Thymus (tissue), 11 donors: ENCODE data around the gene SH3PXD2B. TPM values are rescaled to one million over a fixed set of nuclear protein-coding genes. Genes with fewer than 3 reads are reported as not detected.

Experiments
- DNase-seq, 9 donors: peaks; one replicate each; pipeline ENCODE4 v3.0.0-alpha.2; 2013; ENCODE audit warnings: low spot score in 9 of 9, low read depth in 6 of 9, missing footprints in 1 of 9
- H3K27ac ChIP-seq, 2 donors: one replicate each; pipeline ENCODE4 v1.5.1; 2013; ENCODE audit warnings: control low read depth in 1 of 2, low read depth in 1 of 2, low read length in 1 of 2, mild to moderate bottlenecking in 1 of 2, moderate library complexity in 1 of 2
- H3K27me3 ChIP-seq, 2 donors: one replicate each; pipeline ENCODE4 v1.5.1; 2013; ENCODE audit warnings: low read length in 1 of 2; ENCODE audit not compliant: control insufficient read depth in 2 of 2, insufficient read depth in 1 of 2
- H3K36me3 ChIP-seq, 2 donors: one replicate each; pipeline ENCODE4 v1.5.1; 2013; ENCODE audit warnings: low read length in 1 of 2, mild to moderate bottlenecking in 1 of 2, moderate library complexity in 1 of 2; ENCODE audit not compliant: control insufficient read depth in 2 of 2, insufficient read depth in 2 of 2
- H3K4me1 ChIP-seq, 2 donors: one replicate each; pipeline ENCODE4 v1.5.1; 2013; ENCODE audit warnings: low read length in 2 of 2; ENCODE audit not compliant: control insufficient read depth in 2 of 2, insufficient read depth in 2 of 2
- H3K4me3 ChIP-seq, 2 donors: one replicate each; pipeline ENCODE4 v1.5.1; 2013; ENCODE audit warnings: low read length in 2 of 2, control low read depth in 1 of 2, mild to moderate bottlenecking in 1 of 2
- H3K9me3 ChIP-seq, 2 donors: one replicate each; pipeline ENCODE4 v1.5.1; 2013; ENCODE audit warnings: low read length in 1 of 2, mild to moderate bottlenecking in 1 of 2; ENCODE audit not compliant: control insufficient read depth in 2 of 2, insufficient read depth in 1 of 2
- WGBS: extraction: QIAGEN DNeasy Blood & Tissue Kit; methylation state at CpG from one replicate; pipeline ENCODE4 v1.1.7; 2013; 5-methylcytosine and 5-hydroxymethylcytosine counted together
- polyA plus RNA-seq: library from polyadenylated mRNA; stranded (reverse); fragments of 200-250 nt; gene quantifications from one replicate; pipeline ENCODE4 v1.2.3, GENCODE V29; 2013
- total RNA-seq: library from RNA; stranded (reverse); fragments of 120-200 nt; gene quantifications from one replicate; pipeline ENCODE4 v1.2.4, GENCODE V29; 2013
- donor health status: healthy.

The SH3PXD2B gene
- total and polyA plus RNA-seq, 2 donors, result 3.2 to 7.3 TPM

GRCh38 chr5:172428224-172429166 lies 25.8 kb downstream of the SH3PXD2B start:
- H3K4me1 ChIP-seq, result no peaks in the 10 kb centered on the region

GRCh38 chr5:172427202-172427601 lies 27.1 kb downstream of the SH3PXD2B start:
- Histone ChIP-seq H3K27me3 (no peaks in the 10 kb centered on the region), H3K9me3 (no peaks in the 10 kb centered on the region), H3K4me3 (no peak overlapping the region), H3K36me3 (no peaks in the 10 kb centered on the region), H3K27ac (no peak overlapping the region), H3K4me1 (no peaks in the 10 kb centered on the region)
- DNase-seq, result no peak
- 97% methylated on average over 5 of the region's 5 CpGs for WGBS

More at GRCh38 chr5:172428224-172429166, 25.8 kb downstream of the SH3PXD2B start:
- Histone ChIP-seq H3K9me3 (no peaks in the 10 kb centered on the region), H3K27ac (peak overlapping the region in 1 of 2 donors; percentile 21), H3K36me3 (no peaks in the 10 kb centered on the region), H3K4me3 (no peak overlapping the region), H3K27me3 (no peaks in the 10 kb centered on the region)
- no peak for DNase-seq
- WGBS, result 81% methylated on average over 12 of the region's 12 CpGs

- 96% methylated on average over 7 of the region's 7 CpGs for WGBS
- H3K27ac ChIP-seq, result no peak overlapping the region
- H3K27me3 ChIP-seq, result no peaks in the 10 kb centered on the region
- no peak for DNase-seq
- no peaks in the 10 kb centered on the region for H3K36me3 ChIP-seq
- H3K4me3 ChIP-seq, result no peak overlapping the region
- no peaks in the 10 kb centered on the region for H3K9me3 ChIP-seq
- H3K4me1 ChIP-seq, result no peaks in the 10 kb centered on the region
These were observed 28.2 kb downstream of the SH3PXD2B start for GRCh38 chr5:172426086-172426485.

- no peak for DNase-seq
- no peaks in the 10 kb centered on the region for H3K4me1 ChIP-seq
- no peaks in the 10 kb centered on the region for H3K36me3 ChIP-seq
- 78% methylated on average over 12 of the region's 12 CpGs for WGBS
- H3K9me3 ChIP-seq, result no peaks in the 10 kb centered on the region
- H3K4me3 ChIP-seq, result no peak overlapping the region
- no peak overlapping the region for H3K27ac ChIP-seq
- no peaks in the 10 kb centered on the region for H3K27me3 ChIP-seq
These were observed 28.9 kb downstream of the SH3PXD2B start for GRCh38 chr5:172425402-172425801.

GRCh38 chr5:172424808-172425207 lies 29.5 kb downstream of the SH3PXD2B start:
- 90% methylated on average over 6 of the region's 6 CpGs for WGBS
- Histone ChIP-seq H3K27ac (no peak overlapping the region), H3K9me3 (no peaks in the 10 kb centered on the region), H3K27me3 (no peaks in the 10 kb centered on the region), H3K4me3 (no peak overlapping the region), H3K36me3 (no peaks in the 10 kb centered on the region), H3K4me1 (no peaks in the 10 kb centered on the region)
- DNase-seq, result no peak

- WGBS, result 96% methylated on average over 3 of the region's 3 CpGs
These were observed 30.2 kb downstream of the SH3PXD2B start for GRCh38 chr5:172424111-172424490.

GRCh38 chr5:172423379-172424110 lies 30.8 kb downstream of the SH3PXD2B start:
- Histone ChIP-seq H3K36me3 (no peaks in the 10 kb centered on the region), H3K4me3 (no peak overlapping the region), H3K27ac (no peak overlapping the region), H3K27me3 (no peaks in the 10 kb centered on the region), H3K4me1 (peaks cover 0 to 11% of the 10 kb centered on the region in 2 donors), H3K9me3 (no peaks in the 10 kb centered on the region)
- WGBS, result 98% methylated on average over 20 of the region's 20 CpGs
- no peak for DNase-seq

More at GRCh38 chr5:172424111-172424490, 30.2 kb downstream of the SH3PXD2B start:
- Histone ChIP-seq H3K9me3 (no peaks in the 10 kb centered on the region), H3K4me1 (peaks cover 0 to 5% of the 10 kb centered on the region in 2 donors), H3K4me3 (no peak overlapping the region), H3K27ac (no peak overlapping the region), H3K27me3 (no peaks in the 10 kb centered on the region), H3K36me3 (no peaks in the 10 kb centered on the region)
- DNase-seq, result no peak

GRCh38 chr5:172422255-172422654 lies 32.1 kb downstream of the SH3PXD2B start:
- Histone ChIP-seq H3K4me3 (no peak overlapping the region), H3K36me3 (no peaks in the 10 kb centered on the region), H3K27ac (no peak overlapping the region), H3K27me3 (no peaks in the 10 kb centered on the region), H3K9me3 (no peaks in the 10 kb centered on the region), H3K4me1 (peaks cover 0 to 15% of the 10 kb centered on the region in 2 donors)
- 92% methylated on average over 10 of the region's 10 CpGs for WGBS
- DNase-seq, result no peak

- Histone ChIP-seq H3K27me3 (no peaks in the 10 kb centered on the region), H3K4me3 (no peak overlapping the region), H3K36me3 (no peaks in the 10 kb centered on the region), H3K9me3 (no peaks in the 10 kb centered on the region), H3K4me1 (peaks cover 0 to 15% of the 10 kb centered on the region in 2 donors), H3K27ac (peak overlapping the region in 1 of 2 donors; percentile 1)
- 96% methylated on average over 7 of the region's 7 CpGs for WGBS
- no peak for DNase-seq
These were observed 33.3 kb downstream of the SH3PXD2B start for GRCh38 chr5:172421020-172421419.
